ENCODE data around the gene NIN.
"Not testable (repeated sequence)": the region's sequence is repeated elsewhere in the genome, so short reads cannot be mapped to it uniquely, and the experiment has no call there.

The NIN gene

GRCh38 chr14:50839048-50839447 lies 8.1 kb upstream of the NIN start:
- no peak for FAIRE-seq

DNA sequence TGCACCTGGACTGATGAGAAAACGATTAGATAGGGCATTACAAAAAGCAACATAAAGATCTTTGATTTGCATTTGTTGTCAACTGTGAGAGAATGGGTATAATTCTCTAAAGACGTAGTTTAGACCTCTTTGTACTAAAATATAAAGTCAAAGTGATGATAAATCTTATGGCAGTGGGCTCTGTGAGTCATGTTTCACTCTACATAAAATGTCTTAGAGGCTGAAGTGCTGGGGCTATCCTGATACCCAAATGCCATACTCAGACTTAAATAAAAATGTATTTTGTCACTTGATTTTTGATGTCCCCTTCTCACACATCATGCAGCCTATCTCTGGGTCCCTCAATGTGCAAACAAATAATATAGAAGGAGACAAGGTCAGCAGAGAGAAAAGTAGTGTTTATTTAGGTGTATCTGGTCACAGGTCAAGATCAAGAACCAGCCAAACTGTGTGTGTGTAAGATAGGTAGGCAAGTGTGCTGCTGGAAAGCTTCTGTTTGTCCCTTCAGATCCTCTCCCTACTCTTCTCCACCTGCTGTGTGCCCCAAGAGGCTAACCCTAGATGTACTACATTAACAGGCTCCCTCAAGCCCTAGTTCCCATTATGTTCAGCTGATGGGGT lies 7.0 kb upstream of the NIN start:
- no peak for FAIRE-seq

DNA sequence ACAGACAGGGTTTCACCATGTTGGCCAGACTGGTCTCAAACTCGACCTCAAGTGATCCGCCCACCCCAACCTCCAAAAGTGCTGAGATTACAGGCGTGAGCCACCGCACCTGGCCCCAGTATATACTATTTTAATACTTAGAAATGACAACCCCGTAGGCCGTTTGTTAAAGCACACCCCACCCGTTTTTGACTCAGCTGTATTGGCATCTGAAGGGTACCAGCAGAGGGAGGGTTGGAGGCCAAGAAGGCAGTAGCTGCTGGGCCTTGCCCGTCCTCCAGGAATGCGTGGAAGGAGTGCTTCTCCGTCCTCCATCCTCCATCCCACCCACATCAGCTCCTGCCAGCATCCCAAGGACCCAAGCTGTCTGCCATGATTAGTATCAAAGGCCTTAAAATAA lies 6.3 kb upstream of the NIN start:
- no peak for FAIRE-seq

DNA sequence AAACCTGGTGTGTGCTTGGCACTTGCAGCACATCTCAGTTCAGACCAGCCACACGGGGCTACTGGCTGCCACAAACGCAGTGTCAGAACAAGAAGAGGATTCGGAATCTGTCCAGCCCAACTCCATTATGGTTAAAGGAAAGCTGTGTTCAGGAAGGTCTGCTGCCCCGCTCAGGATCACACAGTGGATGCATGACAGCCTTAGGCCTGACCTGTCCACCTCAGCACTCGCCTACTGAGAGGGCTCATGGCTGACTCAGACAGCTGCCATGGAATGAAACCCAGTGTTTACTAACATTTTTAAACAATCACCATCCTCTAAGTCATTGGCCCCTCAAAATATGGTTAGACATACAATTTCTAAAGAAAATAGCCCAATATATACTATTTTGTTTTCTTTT lies 5.6 kb upstream of the NIN start:
- FAIRE-seq: no peak

- FAIRE-seq: no peak
These were observed 4.3 kb upstream of the NIN start for GRCh38 chr14:50835280-50835679.

DNA sequence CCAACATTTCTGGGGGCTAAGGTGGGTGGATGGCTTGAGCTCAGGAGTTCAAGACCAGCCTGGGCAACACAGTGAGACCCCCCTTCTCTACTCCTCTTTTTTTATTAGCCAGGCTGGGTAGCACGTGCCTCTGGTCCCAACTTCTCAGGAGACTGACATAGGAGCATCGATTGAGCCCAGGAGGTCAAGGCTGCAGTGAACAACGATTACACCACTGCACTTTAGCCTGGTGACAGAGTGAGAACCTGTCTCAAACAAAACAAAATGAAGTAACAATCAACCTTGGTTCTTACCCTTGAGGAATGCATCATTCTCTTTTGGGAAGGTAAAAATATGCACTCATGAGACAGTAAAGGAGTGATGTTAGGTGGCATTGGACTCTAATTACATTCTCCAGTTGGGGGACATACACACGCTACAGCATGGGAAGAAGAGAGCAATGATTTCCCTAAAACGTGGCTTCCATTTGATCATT lies 3.9 kb upstream of the NIN start:
- FAIRE-seq: no peak

DNA sequence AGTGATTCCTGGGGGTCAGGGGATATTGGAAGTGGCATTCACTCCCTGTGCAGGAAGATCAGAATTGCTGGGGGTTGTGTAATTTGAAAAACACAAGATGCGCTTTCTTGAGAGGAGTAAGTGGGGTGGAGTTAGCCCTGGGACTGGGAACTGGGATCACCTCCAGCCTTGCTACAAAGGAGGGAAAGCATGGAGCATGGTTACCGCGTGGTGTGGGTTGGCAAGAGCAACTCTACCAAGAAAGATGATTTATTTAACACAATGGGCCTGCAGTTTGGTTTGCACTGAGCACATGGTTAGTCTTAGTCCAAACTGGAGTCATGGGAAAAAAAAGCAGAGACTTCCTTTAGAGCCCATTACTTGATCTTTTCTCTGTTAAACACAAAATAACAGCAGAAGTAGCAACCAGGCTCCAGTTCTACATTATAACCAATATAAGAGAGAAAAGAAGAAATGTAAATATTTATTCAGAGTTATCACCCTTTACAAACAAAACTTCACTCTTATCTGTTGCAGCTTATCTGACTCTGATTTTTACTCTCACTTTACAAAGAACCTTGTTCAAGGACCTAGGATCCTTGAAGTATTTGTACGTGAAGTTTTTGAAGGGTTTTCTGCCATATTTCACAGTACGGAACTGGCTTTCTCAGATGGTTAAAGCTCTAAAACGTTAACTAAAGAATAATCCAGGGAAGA lies 2.1 kb upstream of the NIN start:
- FAIRE-seq: no peak

GRCh38 chr14:50831726-50832168 lies 785 bp upstream of the NIN start:
- no peak for FAIRE-seq

GRCh38 chr14:50830044-50830931 lies 674 bp downstream of the NIN start:
- no peak for FAIRE-seq

- no peak for FAIRE-seq
These were observed 1.4 kb downstream of the NIN start for GRCh38 chr14:50829489-50830043.

DNA sequence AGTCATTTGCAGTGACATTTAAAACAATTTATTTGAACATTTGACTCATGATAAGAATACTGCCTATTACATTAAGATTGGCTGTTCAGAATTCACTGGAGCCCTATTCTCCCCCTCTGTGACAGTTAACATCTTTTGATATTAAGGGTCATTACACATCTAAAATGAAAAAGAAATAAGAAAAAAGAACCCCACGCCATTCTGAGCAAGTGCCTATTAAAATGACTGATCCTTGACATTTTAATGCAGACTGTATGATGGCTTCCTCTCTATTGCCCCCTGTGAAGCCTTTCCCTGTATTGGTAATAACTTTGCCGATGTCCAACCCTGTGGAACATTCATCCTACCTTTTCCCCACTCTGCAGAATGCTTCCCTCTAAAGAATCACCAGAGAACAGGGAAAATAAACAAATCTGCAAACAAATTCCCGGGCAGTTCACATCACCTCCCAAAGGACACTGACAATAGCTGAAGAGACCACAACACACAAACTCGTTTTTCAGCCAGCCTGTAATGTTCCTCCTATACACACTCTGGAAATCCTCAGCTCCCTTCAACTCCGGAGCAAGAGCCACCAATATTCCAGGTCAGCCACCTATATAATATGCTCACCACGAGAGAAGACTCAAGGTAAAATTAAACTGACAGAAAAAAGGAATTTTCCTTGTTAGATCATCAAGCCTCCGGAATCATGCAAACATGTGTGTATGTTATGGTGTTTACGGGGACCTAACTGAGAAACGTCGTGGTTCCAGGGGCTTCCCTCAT lies 2.1 kb downstream of the NIN start:
- FAIRE-seq: no peak

DNA sequence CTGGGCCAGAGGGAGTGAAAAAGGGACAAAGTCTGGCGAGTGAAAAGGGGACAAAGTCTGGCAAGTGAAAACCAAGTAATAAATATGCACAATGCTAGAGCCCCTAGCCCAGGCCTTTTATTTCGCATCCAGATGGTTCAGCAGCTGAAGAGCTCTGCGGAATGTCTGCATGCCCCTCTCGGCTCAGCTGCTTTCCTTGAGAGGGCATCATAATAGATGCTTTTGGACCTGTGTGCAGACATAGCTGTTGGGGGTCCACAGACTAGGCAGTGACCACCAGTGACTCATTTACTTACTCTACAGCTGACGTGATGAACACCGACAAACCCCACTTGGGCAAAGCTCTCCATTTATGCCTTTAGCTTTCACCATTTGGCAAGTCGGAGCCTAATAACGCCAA lies 4.3 kb downstream of the NIN start:
- no peak for FAIRE-seq

DNA sequence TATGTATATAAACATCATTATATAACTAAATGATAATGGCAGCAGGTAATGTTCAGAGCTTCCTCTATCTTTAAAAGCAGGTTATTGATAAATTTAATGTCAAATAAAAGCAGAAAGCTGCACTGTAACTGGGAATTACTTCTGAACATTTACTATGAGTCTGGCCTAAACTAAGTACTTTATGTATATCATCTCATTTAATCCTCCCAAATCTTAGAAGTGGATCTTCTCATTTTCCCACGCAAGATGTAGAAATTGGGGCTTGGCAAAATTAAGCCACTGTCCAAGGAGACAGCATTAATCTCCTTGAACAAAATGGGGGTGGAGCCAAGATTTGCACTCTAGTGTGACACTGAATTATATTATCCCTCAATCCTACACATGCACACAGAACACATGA lies 5.7 kb downstream of the NIN start:
- FAIRE-seq: no peak

DNA sequence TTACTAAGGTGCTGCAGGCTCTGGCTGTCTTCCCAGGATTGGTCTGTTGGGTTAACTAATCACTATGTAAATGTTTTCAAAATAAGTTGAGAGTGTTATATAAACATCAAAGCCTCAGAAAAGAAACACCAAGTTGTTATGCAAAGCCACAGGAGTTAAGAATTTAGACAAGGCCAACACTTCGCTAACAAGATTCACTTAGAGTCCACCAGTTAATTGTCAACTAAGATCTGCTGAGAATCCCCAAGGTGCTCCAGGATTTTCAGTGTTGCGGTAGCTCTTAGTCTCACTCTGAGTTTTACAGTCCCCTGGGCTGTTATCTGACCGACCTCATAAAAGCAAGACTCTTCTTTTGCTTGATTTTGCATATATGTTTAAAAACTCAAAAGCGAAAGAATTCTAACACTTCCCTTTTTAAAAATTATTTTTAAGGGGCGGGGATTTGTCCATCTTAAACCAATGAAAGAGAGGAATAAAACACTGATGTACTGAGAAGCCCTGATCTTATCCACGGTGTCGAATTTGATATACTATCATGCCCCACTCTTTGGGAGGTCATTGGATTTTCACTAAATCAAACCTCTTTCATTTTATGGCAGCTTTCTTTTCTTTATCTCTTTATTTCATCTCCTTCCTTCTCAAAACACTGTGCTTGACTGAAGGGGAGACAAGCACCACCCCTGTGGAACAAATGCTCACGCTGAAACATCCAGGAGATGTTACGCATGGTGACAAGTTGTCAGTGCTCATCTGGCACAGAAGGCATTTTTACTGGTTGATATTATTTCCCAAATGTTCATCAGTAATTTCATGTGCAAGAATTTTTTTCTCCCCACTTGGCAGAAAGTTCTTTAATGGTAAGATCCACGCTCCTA lies 7.0 kb downstream of the NIN start:
- FAIRE-seq: no peak

DNA sequence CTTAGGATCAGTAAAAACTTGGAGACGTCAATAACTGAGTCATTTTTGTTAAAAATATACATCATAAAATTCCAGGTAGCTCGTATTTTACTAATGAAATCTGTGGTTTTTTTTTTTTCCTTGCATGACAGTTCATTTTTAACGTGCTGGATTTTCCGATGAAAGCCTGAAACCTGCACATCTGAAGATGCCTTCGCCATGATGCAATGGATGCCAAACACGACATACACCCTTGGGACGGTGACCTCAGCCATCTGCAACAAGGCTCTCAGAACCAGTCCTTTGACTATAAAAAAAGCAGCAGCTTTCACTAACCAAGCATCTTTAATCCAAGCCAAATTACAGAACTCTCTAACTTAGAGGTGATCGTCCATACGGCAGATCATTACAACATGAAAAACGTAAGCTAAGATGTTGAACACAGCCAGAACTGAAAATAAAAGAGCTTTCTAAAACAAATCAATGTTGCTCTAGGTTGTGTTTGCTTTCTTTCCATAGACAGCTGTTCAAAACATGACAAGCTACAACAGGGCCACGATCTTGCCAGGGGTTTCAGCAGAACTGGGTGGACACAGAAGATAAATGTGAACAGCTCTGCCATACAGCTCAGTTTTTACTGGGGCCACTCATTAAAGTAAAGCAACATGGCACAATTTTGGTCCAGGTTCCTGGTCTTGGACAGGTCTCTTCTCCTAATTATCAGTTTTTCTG lies 7.8 kb downstream of the NIN start:
- FAIRE-seq: no peak

DNA sequence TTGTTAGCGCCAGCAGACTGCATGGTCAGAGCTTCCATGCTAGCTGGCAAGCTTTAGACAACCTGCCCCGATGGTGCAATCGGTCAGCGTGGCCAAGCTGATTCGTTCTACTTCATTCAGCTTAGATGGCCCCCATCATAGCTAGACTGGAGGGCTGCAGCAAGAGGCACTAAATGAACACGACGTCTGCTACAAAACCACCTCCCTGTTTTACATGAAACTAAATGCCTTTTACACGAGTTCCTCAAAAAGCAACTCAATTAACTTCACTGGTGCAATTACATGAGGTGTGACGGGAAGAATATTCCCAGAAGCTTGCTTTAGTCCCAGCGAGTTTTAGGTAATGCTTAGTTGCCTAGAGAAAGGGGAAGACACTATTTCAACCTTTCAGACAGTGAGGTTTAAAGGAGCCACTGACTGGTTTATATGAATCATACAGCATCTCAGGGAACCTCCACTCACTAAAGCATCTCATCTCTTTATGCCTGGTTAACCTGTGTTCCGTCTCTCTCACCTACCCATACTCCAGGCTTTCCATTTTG lies 8.4 kb downstream of the NIN start:
- no peak for FAIRE-seq

- FAIRE-seq: no peak
These were observed 9.2 kb downstream of the NIN start for GRCh38 chr14:50821510-50822464.

DNA sequence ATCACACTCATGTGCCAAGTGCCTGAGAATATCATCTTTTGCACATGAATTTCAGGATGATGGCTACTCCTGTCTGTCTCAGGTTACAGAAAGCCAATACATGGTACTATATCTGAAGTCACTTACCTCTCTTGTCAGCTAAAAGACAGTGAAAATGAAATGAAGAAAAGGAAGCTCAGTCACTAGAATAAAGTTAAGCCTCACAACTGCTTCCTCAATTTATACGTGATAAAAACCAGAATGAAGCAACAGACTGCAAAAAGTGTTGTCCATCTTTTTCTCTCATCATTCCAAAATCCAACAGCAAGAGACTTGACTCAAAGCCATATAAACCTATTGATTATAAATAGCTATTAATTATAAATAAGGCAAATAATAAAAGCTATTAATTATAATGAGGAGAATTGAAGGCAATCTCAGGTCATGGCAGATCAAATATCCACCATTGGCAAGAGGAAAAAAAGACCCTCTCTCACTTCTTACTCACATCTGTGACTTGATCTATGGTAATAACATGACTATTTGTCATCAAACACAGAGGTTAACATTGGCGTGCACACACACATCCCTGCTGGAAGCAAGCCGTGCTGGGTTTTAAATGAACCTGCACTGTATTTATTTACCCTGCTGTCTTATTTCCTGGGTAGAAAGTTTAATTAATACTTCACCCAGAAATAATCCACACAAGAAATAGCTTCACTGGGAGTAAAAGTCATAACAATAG lies 10.0 kb downstream of the NIN start:
- no peak for FAIRE-seq

- not testable (repeated sequence) for FAIRE-seq
These were observed 11.7 kb downstream of the NIN start for GRCh38 chr14:50819303-50819702.

Data from endometrium (tissue), 2 donors.